Small intestine (tissue), 7 donors: ENCODE results near the gene BST1. TPM values are rescaled to one million over a fixed set of nuclear protein-coding genes. Genes with fewer than 3 reads are reported as not detected.

Experiments used
- DNase-seq, 2 donors: peaks; one replicate each; pipeline versions ENCODE4 v3.0.0 to v3.0.0-alpha.2; 2013
- FAIRE-seq: peaks from 2 replicates; lab custom pipeline; 2012; peaks lifted over from hg19 to GRCh38; lab: Jason Lieb, UNC
- H3K27ac ChIP-seq, 3 donors: one replicate each; pipeline ENCODE4 v1.5.1; 2013; ENCODE audit warnings: low read length in 2 of 3, mild to moderate bottlenecking in 2 of 3, control low read depth in 1 of 3, inconsistent platforms in 1 of 3, low read depth in 1 of 3, moderate library complexity in 1 of 3
- H3K27me3 ChIP-seq, 3 donors: one replicate each; pipeline ENCODE4 v1.6.1; 2013; ENCODE audit warnings: low read length in 3 of 3, inconsistent platforms in 1 of 3; ENCODE audit not compliant: control insufficient read depth in 3 of 3, insufficient read depth in 3 of 3
- H3K36me3 ChIP-seq, 3 donors: one replicate each; pipeline ENCODE4 v1.6.1; 2013; ENCODE audit warnings: low read length in 3 of 3, inconsistent platforms in 1 of 3, low read depth in 1 of 3, mild to moderate bottlenecking in 1 of 3, moderate library complexity in 1 of 3; ENCODE audit not compliant: control insufficient read depth in 3 of 3, insufficient read depth in 2 of 3
- H3K4me1 ChIP-seq, 3 donors: one replicate each; pipeline ENCODE4 v1.6.1; 2013; ENCODE audit warnings: low read length in 2 of 3, inconsistent platforms in 1 of 3, low read depth in 1 of 3, mild to moderate bottlenecking in 1 of 3, moderate library complexity in 1 of 3; ENCODE audit not compliant: control insufficient read depth in 3 of 3, insufficient read depth in 2 of 3
- H3K4me3 ChIP-seq, 3 donors: one replicate each; pipeline ENCODE4 v1.5.1; 2013; ENCODE audit warnings: low read length in 3 of 3, control low read depth in 1 of 3, inconsistent platforms in 1 of 3, low read depth in 1 of 3, mild to moderate bottlenecking in 1 of 3, moderate library complexity in 1 of 3
- H3K9me3 ChIP-seq, 2 donors: one replicate each; pipeline ENCODE4 v1.6.1; 2013; ENCODE audit warnings: low read depth in 1 of 2, low read length in 1 of 2; ENCODE audit not compliant: control insufficient read depth in 2 of 2, insufficient read depth in 1 of 2
- WGBS, 3 donors: extraction: QIAGEN DNeasy Blood & Tissue Kit; methylation state at CpG; one replicate each; pipeline ENCODE4 v1.1.7; 2013; 5-methylcytosine and 5-hydroxymethylcytosine counted together
- polyA plus RNA-seq, 4 donors: library from polyadenylated mRNA; stranded (reverse) in 3 of 4; unstranded in 1 of 4; fragments of 200-250 nt in 3 of 4; fragments of 120-200 nt in 1 of 4; gene quantifications; one replicate each; pipeline versions ENCODE4 v1.2.1 to v1.2.3, GENCODE V29; 2013
- donor health status: healthy with polysubstance abuse.
- donor health status: control.
- donor health status: control.
- donor health status: Bipolar disorder and iron deficiency.
- donor health status: healthy.

Gene BST1
- polyA plus RNA-seq, 4 donors: 13.4 to 83.8 (median 56.6) TPM

DNA sequence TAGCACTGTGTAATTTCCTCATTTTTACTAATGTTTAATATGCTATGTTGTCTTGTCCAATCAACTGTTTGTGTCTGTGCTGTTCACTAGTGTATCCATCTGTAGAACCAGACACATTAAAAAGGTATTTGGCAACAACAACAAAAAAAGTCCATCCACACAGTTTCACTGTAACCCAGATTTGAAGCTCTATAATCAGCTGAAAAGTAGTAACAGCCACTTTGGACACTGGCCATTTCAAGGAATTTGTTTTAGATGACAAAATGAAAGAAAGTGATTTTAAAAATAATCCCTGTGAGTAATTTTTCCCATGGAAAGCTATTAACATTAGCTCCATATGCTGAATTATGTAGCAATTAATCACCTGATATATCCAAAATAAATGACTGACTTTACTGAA lies 45.5 kb upstream of the BST1 start:
- FAIRE-seq: no peak
- Histone ChIP-seq H3K27ac (no peak overlapping the region), H3K4me1 (peaks cover 0 to 20% (median 5%) of the 10 kb centered on the region in 3 donors), H3K27me3 (no peaks in the 10 kb centered on the region), H3K36me3 (no peaks in the 10 kb centered on the region), H3K4me3 (no peak overlapping the region), H3K9me3 (no peaks in the 10 kb centered on the region)
- no peak for DNase-seq

DNA sequence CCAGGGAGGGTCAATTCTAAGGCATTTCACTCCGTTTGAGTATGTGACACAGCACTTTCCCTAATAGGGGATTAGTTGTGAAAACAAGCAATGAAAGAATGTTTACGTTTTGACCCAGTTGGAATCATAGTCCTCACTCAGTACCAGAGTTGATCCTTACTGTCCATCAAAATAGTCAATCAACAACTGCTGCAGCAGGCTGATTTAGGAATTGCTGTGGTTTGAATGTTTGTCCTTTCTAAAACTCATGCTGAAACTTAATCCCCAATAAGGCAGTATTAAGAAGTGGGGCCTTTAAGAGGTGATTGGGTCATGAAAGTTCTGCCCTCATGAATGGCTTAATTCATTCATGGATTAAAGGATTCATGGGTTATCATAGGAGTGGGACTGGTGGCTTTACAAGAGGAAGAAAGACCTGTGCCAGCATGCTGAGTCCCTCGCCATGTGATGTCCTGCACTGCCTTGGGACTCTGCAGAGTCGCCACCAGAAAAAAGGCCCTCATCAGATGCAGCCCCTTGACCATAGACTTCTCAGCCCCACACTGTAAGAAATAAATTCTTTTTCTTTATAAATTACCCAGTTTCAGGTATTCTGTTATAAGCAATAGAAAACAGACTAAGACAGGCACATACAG lies 44.6 kb upstream of the BST1 start:
- WGBS, 3 donors: 83 to 90% (median 87%) methylated on average over 4 of the region's 4 CpGs
- DNase-seq (no peak), FAIRE-seq (no peak)
- Histone ChIP-seq H3K4me3 (no peak overlapping the region), H3K27me3 (no peaks in the 10 kb centered on the region), H3K9me3 (no peaks in the 10 kb centered on the region), H3K27ac (no peak overlapping the region), H3K36me3 (no peaks in the 10 kb centered on the region), H3K4me1 (peaks cover 0 to 14% (median 5%) of the 10 kb centered on the region in 3 donors)

DNA sequence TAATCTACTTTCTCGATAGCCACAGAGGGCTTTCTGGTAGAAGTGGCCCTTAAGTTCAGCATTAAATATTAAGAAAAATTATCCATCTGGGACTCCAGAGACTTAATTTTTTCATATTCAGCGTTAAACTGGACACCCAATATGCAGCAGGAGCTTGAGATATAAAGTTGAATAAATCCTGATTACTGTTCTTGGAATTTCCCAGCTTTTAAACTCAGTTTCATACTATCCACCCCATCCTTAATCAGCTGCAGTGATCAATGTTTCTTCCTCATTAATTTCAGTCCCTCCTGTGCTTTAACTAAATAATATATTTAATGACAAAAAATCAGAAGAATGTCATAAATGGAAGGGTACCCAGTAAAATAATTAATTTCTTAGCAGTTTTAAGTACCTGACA lies 44.1 kb upstream of the BST1 start:
- H3K36me3 ChIP-seq: no peaks in the 10 kb centered on the region
- H3K4me3 ChIP-seq: no peak overlapping the region
- no peaks in the 10 kb centered on the region for H3K27me3 ChIP-seq
- H3K27ac ChIP-seq: no peak overlapping the region
- FAIRE-seq (no peak), DNase-seq (no peak)
- no peaks in the 10 kb centered on the region for H3K9me3 ChIP-seq
- WGBS, 3 donors: 94 to 97% (median 95%) methylated on average over 2 of the region's 2 CpGs
- peaks cover 0 to 9% (median 5%) of the 10 kb centered on the region in 3 donors for H3K4me1 ChIP-seq

DNA sequence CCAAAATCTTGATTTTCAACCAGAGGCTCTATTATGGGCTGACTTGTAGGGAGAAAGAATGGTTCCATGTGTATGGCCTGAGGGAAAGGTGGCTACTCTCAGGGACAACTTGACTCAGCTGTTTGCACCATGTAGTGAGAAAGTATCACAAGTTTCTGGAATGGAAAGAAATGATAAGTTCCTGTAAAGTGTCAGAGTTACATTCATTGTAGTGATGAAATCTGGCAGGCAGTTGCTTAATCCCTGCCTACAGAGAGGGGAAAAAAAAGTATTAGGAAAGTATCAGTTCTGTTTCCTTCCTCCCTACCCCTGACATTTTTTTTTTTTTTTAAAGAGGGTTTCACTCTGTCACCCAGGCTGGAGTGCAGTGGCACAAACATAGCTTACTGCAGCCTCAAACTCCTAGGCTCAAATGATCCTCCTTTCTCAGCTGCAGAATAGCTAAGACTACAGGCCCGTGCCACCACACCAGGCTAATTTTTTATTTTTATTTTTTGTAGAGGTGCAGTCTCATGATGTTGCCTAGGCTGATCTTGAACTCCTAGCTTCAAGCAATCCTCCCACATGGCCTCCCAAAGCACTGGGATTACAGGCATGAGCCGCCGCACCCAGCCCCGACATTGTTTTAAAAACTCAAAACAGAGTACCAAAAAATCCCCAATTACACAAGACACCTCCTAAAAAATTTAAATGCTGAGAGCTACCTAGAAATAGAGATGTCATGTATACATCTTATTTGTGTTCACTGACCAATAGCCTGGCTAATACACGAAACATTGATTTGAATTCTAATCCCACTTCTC lies 42.9 kb upstream of the BST1 start:
- DNase-seq: no peak
- no peaks in the 10 kb centered on the region for H3K27me3 ChIP-seq
- H3K36me3 ChIP-seq: no peaks in the 10 kb centered on the region
- no peaks in the 10 kb centered on the region for H3K9me3 ChIP-seq
- H3K27ac ChIP-seq: no peak overlapping the region
- no peak overlapping the region for H3K4me3 ChIP-seq
- FAIRE-seq: no peak
- H3K4me1 ChIP-seq: peaks cover 0 to 7% (median 5%) of the 10 kb centered on the region in 3 donors
- WGBS, 3 donors: 90 to 96% (median 94%) methylated on average over 5 of the region's 5 CpGs

DNA sequence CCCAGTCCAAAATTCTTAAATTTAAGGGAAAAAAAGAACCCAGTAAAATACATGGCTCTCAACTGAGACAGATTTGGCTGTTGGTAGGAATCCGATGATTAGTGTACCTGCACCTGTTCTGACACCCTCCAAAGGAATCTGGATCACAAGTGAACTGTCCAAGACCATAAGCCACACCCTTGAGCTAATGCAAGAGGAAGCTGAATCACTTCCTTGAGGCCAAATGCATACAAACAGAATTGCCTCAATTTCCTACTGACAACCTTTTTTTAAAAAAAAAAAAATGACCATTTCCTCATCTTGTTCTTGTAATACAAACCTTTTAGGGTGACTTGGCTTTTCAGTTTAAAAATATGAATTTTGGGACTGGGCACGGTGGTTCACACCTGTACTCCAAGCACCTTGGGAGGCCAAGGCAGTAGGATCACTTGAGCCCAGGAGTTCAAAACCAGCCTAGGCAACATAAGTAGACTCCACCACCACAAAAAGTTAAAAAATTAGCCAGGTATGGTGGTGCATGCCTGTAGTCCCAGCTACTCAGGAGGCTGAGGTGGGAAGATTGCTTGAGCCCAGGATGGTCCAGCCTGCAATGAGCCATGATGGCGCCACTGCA lies 37.0 kb upstream of the BST1 start:
- H3K9me3 ChIP-seq: no peaks in the 10 kb centered on the region
- FAIRE-seq: no peak
- peak overlapping the region in 1 of 3 donors; percentile 48 for H3K27ac ChIP-seq
- H3K36me3 ChIP-seq: no peaks in the 10 kb centered on the region
- 74 to 80% (median 78%) methylated on average over 3 of the region's 3 CpGs for WGBS, 3 donors
- no peaks in the 10 kb centered on the region for H3K4me1 ChIP-seq
- peak; percentile 42 to 73 for DNase-seq
- no peaks in the 10 kb centered on the region for H3K27me3 ChIP-seq
- H3K4me3 ChIP-seq: no peak overlapping the region

DNA sequence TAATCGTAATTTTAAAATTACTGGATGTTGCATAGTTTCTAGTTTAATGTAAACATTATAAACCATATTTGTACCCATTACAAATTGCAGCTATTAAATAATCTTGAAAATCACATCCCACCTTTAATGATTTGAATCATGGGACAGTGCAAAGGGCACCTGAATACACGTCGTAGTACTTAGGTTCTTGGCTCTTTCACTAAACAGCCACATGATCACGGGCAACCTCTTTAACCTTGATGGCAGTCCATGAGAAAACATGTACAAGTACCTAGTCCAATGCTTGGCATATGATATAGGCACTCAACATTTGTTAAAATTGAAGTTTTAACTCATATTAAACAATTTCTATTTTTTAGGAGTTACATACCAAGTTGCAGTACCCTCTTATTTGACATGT lies 35.9 kb upstream of the BST1 start:
- WGBS, 3 donors: 36 to 75% (median 70%) methylated on average over 4 of the region's 4 CpGs
- H3K4me1 ChIP-seq: no peaks in the 10 kb centered on the region
- H3K27ac ChIP-seq: no peak overlapping the region
- no peaks in the 10 kb centered on the region for H3K27me3 ChIP-seq
- peak; percentile 15 for FAIRE-seq
- DNase-seq: peak in 1 of 2 donors; percentile 45
- no peaks in the 10 kb centered on the region for H3K9me3 ChIP-seq
- H3K4me3 ChIP-seq: no peak overlapping the region
- H3K36me3 ChIP-seq: no peaks in the 10 kb centered on the region

DNA sequence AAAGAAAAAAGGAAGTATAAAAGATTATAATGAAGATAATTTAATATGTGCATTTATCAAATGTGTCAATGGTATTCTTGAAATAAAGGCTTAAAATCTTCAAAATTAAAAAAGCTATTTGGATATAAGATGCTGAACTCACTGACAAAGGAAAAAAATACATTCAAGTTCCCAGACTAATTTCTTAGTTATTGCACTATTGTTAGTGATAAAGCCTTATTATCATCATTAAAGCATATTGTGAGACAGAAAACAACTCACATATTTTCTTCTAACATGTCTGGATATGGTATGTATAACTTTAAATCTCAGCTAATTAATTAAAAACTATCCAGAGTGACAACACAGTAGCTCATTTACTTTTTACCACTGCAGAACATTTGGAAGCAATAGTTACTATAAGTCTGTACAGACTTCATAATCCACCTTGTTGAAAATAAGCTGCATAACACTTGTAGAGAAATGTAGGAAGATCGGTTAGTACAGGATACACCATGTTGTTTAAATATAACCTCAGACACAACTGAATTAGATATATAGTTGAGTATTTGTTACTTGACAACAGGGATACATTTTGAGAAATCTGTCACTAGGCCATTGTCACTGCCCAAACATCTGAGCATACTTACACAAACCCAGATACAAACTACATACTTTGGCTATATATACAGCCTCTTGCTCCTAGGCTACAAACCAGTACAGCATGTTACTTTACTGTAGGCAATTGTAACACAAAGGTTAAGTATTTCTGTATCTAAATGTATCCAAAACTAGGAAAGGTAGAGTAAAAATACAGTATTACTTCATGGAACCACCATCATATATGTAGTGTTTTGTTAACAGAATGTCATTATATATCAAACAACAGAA lies 34.1 kb upstream of the BST1 start:
- Histone ChIP-seq H3K36me3 (no peaks in the 10 kb centered on the region), H3K4me1 (peaks cover 0 to 2% (median 0%) of the 10 kb centered on the region in 3 donors), H3K9me3 (no peaks in the 10 kb centered on the region), H3K4me3 (no peak overlapping the region), H3K27me3 (no peaks in the 10 kb centered on the region), H3K27ac (no peak overlapping the region)
- DNase-seq: no peak
- 81 to 90% (median 89%) methylated on average over 1 of the region's 1 CpG for WGBS, 3 donors
- no peak for FAIRE-seq

DNA sequence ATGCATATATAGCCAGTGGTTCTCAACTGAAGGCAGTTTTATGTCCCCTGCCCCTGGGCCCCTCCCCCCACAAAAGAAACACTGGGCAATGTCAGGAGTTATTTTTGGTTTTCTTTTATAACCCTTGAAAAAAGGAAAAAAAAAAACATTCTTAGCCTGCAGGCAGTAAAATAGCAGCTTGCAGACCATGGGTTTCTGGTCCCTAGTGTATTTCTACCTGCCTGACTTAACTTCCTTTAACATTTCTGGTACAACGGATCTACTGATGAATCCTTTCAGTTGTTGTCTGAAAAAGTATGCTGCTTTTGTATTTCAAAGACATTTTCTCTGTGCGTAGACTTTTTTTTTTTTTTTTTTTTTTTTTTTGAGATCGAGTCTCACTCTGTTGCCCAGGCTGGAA lies 32.3 kb upstream of the BST1 start:
- no peak overlapping the region for H3K4me3 ChIP-seq
- H3K9me3 ChIP-seq: no peaks in the 10 kb centered on the region
- FAIRE-seq (no peak), DNase-seq (no peak)
- peaks cover 0 to 2% (median 0%) of the 10 kb centered on the region in 3 donors for H3K4me1 ChIP-seq
- no peak overlapping the region for H3K27ac ChIP-seq
- no peaks in the 10 kb centered on the region for H3K36me3 ChIP-seq
- no peaks in the 10 kb centered on the region for H3K27me3 ChIP-seq
- WGBS, 3 donors: 89 to 94% (median 94%) methylated on average over 2 to 3 of the region's 3 CpGs
